ENCODE measurements around the gene DPF3.

DPF3 gene

DNA sequence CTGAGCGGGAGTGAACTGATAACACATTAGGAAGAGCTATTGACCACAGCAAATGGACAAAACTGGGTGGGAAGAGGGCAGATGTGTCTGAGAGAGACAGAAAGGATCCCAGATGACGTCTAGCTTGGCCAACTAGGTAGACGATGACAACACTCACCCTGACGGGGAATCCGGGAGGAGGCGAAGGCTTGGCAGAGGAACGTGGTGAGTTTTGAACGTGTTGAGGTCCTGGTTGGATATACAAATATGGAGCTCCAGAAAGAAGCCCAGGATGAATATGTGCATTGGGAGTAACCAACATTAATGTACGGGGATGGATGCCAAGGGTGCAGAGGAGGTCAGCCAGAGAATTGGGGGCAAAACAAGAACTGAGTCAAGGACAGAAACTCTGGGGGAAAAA lies 60.7 kb downstream of the DPF3 start:
- DNase-seq = no peak

DNA sequence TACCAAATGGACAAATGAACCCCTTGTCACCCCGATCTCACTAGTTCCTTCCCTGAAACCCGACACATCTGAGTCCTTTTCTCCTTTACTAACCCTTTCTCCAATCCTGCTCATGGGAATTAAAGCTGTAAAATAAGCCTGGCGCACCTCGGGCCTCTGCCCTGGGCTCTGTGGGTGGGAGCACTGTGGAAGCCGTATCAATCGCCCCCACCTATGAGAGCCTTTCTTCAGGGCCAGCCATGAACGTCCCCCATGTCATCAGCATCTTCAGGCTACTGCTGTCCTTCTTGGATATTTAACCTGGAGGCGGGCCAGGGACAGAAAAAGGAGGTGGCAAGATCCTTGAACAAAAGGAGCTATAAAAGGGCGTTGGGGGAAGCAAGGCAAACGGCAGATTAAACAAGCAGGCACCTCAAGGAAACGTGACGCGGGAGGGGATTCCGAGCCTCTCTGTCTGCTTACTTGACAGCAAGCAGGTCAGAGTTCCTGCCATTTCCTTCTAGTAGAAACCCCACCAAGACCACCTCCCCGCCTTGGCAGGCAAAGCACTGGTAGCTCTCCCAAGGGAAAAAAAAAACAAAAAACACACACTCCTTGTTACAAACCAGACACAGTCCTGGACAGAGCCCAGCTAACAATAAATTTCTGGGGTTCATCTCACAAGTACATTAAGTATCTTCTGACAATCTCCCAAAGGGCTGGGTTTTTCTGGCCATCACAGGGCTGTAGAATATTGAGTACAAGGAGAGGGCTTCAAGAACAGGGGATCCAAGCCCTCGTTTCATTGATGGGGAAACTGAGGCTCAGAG lies 62.9 kb downstream of the DPF3 start:
- DNase-seq = no peak

DNA sequence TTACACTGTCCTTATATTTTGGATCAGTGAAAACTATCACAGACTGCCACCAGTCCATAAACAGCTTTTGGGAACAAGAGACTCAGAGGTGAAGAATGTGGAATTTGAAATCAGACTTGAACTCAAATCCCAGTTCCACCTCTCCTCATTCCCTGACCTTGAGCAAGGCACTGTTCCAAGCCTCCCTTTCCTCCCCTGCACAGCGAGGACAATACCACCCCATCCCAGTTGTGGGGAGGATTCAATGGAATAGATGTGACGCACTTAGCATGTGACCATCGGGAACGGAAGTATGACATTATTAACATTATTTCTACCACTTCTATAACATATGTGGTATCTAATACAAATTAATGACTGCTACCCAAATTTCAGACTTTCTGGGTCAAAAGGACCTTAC lies 63.5 kb downstream of the DPF3 start:
- DNase-seq = no peak

GRCh38 chr14:72828604-72829003 lies 65.3 kb downstream of the DPF3 start:
- DNase-seq = no peak

- no peak for DNase-seq
Measured at GRCh38 chr14:72826039-72826438, 67.9 kb downstream of the DPF3 start.

GRCh38 chr14:72825486-72825885 lies 68.4 kb downstream of the DPF3 start:
- DNase-seq = no peak

DNA sequence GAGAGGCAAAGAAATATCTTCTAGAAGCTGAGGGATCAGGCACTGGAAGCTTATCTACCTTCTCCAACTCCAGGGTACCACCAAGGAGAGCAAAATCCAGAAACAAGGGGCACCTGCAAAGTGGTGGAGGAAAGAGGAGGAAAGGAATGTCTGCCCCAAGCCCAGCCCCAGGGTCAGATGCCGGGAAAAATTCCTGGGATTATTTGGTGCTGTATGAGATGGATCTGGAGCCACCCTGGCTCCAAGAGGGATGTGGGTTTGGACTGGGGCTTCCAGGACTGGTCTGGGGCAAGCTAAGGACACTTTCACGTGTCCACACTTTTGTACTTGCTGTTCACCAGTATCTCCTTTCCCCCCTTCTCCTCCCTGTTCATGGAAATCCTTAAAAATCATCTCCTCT lies 69.8 kb downstream of the DPF3 start:
- no peak for DNase-seq

GRCh38 chr14:72822946-72823611 lies 70.8 kb downstream of the DPF3 start:
- no peak for DNase-seq

GRCh38 chr14:72818998-72819397 lies 74.9 kb downstream of the DPF3 start:
- DNase-seq = no peak

- DNase-seq = no peak
Measured at GRCh38 chr14:72816287-72816686, 77.6 kb downstream of the DPF3 start.

DNA sequence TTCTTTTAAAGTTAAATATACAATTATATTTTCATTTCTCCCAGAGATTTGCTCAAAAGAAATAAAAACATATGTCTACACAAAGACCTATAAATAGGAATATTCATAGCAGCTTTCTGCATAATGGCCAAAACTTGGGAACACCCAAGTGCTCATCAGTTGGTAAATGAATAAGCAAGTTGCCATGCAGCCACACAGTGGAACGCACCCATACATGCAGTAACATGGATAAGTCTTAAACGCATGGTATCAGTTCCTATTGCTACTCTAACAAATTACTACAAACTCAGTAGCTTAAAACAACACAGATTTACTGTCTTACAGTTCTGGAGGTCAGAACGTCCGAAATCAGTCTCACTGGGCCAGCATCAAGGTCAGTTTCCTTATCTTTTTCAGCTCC lies 78.5 kb downstream of the DPF3 start:
- DNase-seq = no peak

DNA sequence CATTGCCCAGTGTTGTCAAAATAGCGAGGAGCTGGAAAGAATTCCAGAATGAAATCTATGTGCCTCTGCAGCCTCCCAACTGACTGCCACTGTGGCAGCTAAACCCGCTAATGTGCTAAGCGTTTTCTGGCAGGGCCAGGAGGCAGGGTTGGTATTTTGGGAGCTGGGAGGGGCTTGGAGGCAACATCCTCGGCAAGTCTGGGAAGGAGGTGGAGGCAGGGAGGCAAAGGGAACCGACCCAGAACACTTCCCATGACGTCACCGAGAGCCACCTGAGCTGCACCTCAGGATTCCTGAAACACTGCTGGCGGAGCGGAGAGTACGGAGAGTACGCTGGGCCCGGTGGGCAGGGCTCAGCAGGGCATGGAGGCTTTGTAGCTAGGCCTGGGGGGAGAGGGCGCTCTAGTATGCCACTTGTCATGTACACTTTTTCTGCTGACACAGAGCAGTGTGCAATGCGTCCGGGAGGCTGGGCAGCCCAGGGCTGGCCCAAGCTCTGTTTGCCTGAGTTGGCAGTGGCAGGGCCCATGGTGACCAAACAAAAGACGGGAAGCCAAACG lies 81.5 kb downstream of the DPF3 start:
- no peak for DNase-seq

DNA sequence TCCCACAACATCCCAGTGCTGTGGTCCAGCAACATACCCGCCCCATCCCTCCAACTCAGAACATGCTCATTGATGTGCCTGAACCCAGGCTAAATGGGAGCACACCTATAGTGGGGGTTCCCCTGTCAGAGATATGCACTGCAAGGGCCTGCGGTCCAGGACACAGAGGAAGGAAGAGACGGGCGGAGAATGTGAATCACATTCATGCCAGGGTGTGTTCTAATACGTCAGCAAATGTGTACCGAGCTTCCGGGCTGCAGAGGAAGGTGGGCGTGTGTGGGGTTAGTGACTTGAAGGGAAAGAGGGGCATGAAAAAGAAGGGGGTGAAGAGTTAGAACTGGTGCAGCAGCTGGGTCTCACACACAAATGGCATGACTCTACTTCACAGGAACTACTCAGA lies 83.7 kb downstream of the DPF3 start:
- no peak for DNase-seq

GRCh38 chr14:72809063-72809462 lies 84.8 kb downstream of the DPF3 start:
- DNase-seq = no peak

- DNase-seq = no peak
Measured at GRCh38 chr14:72808564-72808963, 85.3 kb downstream of the DPF3 start.

- no peak for DNase-seq
Measured at GRCh38 chr14:72802588-72802946, 91.3 kb downstream of the DPF3 start.

GRCh38 chr14:72801836-72802587 lies 91.9 kb downstream of the DPF3 start:
- no peak for DNase-seq

DNA sequence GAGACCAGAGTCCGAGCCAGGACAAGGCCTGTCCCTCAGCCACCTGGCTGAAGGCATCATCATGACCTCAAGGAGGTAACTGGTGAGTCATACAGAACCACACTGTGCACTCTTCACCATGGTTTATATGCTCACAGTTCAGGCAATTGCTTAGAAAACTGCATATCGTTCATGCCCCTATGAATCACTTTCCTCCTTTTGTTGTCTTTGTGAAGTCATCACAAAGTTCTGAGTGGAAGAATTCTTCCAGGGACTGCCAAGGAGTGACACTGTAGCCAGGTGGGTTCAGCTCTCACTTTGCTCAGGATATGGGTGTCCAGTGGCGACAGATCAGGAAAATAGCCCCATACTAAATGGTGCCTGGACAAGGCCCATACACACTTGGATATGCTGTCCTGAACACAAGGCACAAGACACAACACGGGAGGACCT lies 92.5 kb downstream of the DPF3 start:
- no peak for DNase-seq

DNA sequence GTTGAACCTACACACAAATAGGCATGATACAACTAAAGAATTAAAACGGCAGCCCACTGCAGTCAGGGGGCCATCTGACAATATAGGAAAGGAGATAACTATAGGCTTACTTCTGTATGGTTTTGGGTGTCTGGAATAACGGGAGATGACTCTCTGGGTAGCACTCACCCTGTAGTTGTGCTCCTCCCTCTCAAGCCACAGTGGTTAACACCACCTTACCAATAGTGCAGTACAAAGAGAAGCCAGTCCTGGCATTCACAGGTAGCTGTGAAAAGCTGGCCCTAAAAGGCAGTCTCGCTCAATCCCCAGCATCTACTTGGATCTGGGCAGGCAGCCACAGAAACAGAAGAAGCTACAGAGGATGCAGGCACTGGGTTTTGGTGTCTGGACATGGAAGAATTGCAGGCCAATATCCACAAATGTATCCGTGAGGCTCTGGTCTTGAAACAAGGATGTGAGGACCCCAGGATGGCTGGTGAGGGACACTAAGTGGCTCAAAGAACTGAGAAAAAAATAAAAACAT lies 93.0 kb downstream of the DPF3 start:
- DNase-seq = no peak

DNA sequence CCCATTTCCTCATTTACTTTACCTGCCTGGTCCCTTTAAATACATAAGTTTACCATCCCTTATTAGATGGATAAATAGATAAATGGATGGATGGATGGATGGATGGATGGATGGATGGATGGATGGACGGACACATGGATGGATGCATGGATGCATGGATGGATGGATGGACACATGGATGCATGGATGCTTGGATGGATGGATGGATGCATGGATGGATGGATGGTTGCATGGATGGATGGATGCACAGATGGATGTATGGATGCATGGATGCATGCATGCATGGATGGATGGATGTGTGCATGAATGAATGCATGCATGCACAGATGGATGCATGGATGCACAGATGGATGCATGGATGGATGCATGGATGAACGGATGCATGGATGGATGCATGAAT lies 93.6 kb downstream of the DPF3 start:
- DNase-seq = no peak

DNA sequence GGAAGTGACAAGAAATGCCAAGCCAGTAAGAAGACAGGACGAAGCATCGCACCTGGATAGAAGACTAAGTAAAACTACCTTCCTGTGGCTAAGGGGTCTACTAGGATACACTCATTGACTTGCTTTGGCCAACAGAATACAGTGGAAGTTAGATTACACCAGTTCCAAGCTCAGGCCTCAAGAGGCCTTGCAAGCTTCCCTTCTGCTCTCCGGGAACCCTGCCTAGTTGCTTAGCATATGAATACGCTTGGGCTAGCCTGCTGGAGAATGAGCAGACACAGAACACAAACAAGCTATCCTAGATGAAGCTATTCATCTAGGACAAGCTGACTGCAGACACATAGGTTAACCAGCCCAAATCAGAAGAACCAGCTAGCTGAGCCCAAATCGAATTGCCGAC lies 97.0 kb downstream of the DPF3 start:
- no peak for DNase-seq

GRCh38 chr14:72793156-72793939 lies 100.6 kb downstream of the DPF3 start:
- DNase-seq = peak; percentile 32
